Activated CD4-positive, CD25-positive, alpha-beta regulatory T cell treated with anti-CD3 and anti-CD28 coated beads, Interleukin-2, amount 50 U/mL, for 24 hours (primary cell): Measurements from ENCODE around the gene DTNBP1.

Experiments used
- ATAC-seq, 2 donors: fragments of 150-1000 bp; cut with Tn5 transposase; one replicate each; pipeline ENCODE4 v1.10.0; 2021; ENCODE audit warnings: mild to moderate bottlenecking in 1 of 2, moderate library complexity in 1 of 2

The DTNBP1 gene, protein sequence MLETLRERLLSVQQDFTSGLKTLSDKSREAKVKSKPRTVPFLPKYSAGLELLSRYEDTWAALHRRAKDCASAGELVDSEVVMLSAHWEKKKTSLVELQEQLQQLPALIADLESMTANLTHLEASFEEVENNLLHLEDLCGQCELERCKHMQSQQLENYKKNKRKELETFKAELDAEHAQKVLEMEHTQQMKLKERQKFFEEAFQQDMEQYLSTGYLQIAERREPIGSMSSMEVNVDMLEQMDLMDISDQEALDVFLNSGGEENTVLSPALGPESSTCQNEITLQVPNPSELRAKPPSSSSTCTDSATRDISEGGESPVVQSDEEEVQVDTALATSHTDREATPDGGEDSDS

DNA sequence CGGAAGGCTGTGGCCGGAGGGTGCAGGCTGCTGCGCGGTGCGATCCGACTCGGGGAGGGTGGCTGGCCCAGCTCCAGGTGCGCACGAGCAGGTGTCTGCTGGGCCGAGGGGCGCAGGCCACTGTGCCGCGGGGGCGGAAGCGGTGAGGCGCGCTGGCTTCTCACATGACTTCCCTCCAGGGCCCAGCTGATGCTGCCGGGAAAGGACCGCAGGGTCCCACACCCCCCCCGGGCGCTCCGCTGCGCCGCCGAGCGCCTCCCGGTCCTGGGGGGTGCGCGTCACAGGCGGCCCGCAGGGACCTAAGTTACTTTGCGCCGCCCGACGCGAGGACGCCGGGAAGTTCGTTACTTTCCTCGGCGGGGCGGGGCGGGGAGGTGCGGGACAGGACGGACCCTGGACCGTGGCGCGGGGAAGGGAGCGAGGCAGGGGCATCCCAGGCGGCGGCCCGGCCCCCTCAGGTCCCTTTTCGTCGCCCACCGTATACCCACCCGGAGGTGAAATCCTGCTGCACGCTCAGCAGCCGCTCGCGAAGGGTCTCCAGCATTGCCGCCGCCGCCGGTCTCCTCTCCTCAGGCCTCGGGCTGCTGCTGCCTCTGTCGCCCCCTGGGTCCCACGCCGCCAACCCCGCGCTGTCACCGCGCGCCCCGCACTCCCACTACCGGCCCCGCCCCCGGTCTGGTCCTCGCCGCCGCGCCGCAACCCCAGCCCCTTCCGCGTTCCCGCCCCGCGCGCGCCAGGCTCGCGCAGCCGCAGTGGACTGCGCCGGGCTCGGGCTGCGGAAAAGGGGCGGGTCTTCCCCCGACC is at the start of gene DTNBP1:
DTNBP1 (minus strand) TSS at position 703 of the 804 bp plus-strand sequence; CDS start at position 544, 159 bp downstream.
- peak; percentile 80 to 83 for ATAC-seq

DNA sequence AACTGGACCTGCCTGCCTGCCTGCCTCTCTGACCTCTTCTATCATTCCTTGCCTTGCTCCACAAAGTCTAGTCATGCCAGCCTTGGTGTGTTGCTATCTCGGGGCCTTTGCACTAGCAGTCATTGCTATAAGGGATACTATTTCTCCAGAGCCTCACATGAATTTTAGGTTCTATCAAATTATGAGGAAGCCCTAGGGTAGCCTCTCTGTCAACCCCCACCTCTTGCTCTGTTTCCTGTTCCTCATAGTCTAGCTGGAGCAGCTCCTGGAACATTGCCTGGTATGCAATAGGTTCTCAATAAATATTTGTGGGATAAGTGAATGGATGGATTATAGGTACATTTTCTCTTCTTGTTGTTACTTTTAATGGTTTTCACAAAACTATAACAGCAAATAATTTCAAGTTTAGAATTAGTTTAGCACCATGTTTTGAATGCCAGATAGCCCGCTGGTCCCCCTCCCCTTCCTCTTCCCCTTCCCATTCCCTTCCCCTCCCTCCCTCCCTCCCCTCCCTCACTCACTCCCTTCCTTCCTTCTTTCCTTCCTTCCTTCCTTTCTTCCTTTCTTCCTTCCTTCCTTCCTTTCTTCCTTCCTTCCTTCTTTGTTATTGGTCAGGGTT is 46.9 kb upstream of the DTNBP1 start:
- no peak for ATAC-seq

DNA sequence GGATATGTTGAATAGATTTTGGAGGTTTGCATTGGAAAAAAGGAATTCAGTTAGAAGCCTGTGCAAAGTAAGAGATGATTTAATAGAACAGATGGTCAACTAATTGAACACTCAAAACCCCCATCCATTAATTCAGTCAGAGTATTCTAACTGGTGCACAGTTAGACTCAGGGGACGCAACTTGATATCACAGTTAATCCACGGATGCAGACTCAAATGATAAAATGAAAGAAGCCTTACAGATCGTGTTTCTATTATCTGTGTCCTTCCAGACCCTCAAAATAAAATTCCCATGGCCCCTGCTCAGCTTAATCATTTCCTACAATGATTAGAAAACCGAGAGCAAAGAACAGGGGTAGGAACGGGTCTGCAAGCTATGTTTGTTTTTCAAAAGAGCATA is 45.4 kb upstream of the DTNBP1 start:
- no peak for ATAC-seq

DNA sequence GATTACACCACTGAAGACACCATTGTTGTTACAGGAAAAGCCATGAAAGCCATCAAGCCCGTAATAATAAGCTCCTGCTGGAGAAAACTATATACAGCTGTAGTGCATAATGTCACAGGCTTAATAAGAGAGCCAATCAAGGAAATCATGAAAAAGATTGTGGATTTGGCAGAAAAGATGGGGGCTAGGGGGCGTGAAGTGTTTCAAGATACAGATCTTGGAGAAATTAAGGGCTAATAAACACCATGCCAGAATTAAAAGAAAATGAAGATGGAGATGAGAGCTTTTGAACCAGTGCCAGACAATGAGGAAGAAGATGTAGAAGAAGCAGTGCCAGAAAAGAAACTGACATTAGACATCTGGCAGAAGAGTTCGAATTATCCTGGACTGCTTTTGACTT is 43.2 kb upstream of the DTNBP1 start:
- no peak for ATAC-seq

DNA sequence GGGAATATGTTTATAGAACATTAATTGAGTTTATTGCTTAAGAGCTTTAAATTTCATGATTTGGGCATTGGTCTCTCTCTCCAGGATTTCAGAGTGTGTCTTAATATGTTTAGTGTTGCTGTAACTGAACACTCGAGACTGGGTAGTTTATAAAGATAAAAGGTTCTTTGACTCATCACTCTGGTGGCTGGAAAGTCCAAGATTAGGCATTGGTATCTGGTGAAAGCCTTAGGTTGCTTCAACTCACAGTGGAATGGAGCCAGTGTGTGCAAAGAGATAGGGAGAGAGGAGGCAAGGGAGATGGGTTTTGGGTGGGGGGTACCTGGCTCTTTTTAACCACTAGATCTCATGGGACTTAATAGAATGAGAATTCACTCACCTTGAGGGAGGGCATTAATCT is 35.6 kb upstream of the DTNBP1 start:
- ATAC-seq = no peak

DNA sequence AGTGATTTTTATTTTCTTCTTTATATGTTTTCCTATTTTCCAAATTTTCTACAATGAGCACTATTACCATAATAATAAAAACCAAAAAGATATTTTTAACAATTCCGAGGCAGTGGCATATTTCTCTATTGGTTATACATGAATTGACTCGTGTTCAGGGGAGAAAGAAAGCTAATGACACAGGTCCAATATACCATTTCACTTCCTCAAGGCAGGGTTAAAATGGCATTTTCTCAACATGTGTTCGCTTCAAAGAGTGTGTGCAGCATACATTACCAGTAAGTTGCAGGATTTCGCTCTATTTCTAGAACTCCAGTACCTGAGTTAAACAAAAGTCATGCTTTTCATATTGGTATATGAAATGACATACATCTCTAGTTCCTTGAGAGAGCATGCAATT is 35.1 kb upstream of the DTNBP1 start:
- no peak for ATAC-seq

DNA sequence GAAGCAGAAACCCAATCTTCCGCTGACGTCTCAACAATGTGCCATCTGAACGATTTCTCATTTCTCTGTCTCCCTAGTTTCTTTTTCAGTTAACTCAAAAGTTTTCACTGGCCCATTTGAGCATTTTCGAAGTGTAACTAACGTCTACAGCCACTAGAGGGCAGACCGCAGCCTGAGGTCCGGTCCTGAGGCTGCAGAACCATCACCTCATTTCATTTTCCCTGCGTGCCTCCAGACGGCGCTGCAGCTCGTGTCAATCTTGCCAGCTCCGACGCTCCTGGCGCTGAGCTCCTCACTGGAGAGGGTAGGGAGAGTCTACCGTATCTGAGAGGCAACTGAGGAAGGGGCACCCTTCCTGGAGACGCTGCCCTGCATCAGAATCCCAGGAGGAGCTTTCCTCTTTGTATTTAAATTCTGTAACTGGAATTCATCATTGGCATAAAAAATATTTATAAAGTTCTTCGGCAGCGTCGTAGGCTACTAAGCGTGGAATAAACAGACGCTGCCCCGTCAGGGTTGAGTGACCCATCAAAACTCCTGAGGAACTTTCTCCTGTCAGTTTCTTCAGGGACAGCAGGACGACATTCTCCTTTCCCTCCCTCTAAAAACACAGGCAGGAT is 28.5 kb upstream of the DTNBP1 start:
- peak; percentile 80 to 91 for ATAC-seq

DNA sequence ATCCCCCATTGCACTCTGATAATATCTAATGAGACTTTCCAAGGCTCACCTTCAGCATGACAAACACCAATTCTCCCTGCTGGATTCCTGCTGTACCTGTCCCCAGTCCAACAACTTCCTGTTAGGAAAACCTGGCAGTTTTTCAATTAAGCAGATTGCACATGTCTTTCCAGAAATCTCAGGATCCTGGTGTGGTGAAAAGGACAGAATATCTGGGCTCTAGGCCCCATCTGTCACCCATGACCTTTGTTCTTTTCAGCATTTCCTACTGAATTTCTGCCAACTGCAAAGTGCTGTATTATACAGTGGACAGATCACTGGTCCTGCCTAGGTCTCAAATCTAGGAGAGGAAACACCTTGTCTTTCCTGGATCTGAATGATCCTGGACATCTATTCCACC is 27.7 kb upstream of the DTNBP1 start:
- ATAC-seq = no peak

DNA sequence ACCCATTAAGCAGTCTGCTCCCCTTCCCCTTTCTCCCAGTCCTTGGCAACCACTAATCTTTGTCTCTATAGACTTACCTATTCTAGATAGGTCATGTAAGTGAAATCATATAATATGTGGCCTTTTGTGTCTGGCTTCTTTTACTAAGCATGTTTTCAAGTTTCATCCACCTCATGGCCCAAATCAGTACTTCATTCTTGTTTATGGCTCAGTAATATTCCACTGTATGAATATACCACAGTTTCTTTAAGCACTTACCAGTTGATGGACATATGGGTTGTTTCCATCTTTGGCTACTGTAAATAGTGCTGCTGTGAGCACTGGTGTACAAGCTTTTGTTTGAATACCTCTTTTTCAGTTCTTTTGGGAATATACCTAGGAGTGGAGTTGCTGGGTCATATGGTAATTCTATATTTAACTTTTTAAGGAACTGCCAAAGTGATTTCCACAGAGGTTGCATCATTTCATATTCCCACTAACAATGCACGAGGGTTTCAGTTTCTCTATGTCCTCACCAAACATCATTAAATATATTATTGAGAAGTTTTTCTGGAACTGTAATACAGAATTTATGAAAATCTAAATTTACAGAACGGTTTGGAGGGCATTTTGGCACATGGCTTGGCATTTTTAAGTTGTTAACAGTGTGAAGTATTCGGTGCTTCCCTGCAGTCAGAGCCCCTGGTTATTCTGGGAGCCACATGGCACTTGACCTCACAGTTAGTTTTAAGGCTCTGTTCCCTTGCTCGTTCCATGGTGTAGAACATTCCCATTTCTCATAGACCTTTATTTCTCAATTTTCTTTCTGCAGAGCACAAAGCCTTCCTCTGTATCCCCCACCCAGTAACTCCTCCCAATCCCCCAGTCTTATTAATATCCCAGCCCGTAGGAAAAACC is 27.0 kb upstream of the DTNBP1 start:
- no peak for ATAC-seq

DNA sequence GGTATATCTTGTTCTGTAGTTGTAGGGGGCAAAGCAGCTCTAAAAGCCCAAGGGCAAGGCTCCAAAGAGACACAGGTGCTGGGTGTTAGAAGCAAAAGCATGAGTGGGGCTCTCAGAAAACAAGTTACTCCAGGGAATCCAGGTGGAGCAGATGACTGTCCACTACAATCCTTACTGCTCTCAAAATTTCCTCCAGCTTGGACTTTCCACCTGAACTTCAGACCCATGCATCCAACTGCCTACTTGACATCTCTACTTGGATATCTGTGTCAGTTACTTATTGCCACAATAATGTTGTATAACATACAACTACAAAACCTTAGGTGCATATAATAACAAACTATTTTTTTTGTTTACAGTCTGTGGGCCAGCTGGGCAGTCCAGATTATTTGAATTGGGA is 22.8 kb upstream of the DTNBP1 start:
- ATAC-seq = no peak

DNA sequence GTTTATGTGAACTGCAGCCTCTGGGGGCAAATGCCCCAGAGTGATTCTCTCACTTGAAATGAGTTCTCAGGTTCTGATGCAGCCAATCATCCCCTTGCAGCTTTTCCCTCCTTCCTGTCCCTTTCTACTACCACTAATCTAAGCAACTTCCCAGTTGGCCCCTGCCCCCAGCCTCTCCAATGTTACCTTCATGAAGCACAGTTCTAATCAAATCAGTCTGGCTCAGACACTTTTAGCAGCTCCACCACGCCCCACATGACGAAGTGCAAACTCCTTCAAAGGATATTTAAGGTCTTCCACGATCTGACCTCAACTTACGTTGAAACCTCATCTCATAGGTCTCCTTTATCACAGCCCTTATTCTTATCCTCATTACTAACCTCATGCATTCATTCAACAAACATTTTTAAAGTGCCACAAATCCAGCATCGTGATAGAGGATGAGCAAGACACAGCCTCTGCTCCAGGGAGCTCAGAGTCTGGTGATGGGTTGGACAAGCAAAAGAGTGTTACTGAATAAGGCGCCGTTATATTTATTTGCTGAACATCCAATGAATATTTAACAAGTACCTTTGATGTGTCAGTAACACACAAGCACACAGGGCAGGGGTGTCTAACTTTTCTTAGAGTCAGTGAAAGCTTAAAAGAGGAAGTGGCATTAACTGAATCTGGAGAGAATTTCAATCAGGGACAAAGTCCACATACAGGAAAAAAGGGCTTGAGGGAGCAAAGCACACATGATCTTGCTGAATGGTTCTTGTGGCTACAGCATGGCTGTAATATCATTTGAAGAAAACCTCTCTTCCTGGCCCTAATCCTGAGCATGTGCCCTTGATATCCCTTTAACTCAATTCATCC is 20.4 kb upstream of the DTNBP1 start:
- ATAC-seq = no peak

DNA sequence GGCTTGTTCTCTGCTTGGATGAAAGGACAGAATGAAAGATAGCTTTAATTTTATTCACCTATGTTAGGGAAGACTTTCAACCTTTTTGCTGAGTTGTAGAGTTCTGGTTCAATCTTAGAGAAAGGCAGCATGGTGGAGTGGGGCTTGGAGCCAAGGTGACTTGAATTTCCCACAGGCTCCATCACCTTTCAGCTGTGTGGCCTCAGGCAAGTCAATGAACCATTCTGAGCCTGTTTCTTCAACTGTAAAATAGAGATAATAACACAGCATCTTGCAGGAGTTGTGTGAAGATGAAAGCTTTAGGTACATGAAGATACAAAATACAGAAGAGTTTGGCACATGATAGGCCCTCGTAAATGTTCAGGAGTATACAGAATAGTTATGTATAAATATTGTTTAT is 19.1 kb upstream of the DTNBP1 start:
- no peak for ATAC-seq

DNA sequence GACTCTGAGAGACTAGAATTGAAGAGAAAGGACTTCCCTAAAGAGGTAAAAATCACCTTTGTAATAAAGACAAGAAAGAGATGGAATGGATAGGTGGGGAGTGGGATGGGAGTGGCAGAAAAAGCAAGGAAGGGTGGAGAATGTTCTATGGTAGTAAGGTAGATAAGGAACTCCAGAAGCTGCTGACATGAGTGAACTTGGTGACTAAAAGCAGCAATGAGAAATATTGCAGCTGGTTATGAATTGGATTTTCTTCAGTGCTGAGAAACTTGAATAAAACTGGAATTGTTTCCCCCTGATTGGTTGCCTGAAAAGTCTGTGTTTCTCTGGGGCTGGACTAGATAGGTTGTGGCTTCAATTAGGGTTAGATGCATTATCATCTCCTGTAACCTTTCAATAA is 15.7 kb upstream of the DTNBP1 start:
- no peak for ATAC-seq

DNA sequence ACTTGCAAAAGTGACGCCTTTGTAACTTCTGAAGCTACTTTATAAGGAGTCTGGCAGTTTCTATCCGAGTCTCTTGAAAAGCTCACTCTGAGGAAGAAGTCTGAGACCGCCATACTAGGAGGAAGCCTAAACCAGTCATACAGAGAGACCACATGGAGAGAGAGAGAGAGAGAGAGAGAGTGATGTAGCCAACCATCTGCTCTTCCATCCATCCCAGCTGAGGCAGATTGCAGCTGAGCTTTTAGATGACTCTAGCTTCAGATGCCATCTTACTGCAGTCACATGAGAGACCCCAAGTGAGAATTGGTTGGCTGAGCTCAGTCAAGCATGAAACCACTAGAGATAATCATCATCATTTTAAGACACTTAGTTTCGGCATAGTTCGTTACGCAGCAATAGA is 15.0 kb upstream of the DTNBP1 start:
- no peak for ATAC-seq

DNA sequence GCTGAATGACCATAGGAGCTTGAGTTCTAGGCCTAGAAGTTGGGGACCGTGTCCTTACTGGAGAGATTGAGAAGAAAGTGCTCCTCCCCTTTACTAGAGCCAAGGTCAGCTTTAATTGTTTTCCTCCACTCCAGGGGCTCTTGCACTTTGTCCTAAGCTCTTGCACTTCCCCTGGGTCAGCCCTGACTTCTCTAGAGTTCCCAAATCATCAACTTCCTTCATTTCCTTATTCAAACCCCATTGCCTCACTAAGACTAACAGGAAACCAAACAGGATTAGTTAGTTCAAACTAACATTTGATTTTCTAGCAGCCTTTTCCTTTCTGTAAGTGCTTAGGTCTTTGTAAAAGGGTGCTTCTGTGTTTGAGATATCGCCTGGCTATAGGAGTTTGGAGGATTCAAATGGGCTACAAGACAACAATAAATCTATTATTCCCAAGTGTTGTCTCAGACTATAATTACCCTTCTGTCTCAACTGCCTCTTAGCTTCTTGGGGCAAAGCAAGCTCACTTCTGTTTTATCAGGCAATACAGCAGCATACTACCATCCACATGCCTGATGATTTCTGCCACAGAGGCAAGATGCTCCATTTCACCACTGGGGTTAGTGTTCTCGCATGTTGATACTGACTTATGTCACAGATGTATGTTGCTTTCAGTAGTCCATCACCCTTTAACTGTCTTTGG is 12.8 kb upstream of the DTNBP1 start:
- ATAC-seq = no peak

DNA sequence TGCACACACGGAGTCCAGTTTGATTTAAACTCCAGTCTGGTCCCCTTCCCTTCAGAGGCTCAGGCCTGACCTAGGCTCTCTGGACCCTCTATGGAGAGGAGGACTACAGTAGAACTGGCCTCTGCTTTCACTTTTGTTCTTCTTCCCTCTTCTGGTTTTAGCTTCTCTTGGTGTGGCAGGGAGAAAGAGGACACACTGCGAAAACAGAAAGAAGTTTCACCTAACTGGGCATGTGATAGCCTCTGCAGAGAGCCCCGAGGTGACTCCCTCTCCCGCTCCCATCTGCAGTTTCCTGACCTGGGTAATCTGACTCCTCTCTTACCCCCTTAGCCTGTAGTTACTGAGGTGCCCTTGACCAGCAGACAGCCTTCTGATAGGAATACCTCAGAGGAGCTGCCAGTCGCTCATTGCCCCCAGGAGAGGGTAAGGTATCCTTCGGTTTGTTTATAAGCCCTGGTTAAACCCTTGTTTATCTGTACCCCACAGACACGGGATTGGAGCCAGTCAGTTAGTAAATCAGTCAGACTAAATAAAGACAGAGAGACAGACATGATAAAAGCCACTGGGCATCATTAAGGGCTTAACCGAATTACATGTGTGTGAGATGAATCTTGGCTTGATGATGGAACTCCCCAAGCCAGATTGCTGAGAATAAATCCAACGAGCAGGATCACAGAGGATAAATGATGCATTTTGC is 12.0 kb upstream of the DTNBP1 start:
- ATAC-seq = no peak

DNA sequence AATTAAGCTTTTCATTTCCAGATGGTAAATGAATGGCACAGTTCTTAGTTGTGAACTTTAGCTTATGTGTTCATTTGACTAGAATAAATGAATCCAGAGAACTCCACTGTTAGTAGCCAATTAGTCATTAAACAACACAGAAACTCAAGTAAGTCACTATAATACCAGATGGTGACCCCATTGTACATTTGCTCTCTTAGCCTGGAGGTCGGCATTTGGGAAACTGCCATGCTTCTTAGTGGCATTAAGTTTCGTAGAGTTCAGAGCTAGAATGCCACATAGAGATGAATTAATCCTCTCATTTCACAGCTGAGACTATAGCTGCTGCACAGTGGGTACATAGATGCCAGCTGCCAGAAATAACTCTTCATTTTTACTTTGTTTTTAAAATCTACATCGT is 10.8 kb upstream of the DTNBP1 start:
- no peak for ATAC-seq

DNA sequence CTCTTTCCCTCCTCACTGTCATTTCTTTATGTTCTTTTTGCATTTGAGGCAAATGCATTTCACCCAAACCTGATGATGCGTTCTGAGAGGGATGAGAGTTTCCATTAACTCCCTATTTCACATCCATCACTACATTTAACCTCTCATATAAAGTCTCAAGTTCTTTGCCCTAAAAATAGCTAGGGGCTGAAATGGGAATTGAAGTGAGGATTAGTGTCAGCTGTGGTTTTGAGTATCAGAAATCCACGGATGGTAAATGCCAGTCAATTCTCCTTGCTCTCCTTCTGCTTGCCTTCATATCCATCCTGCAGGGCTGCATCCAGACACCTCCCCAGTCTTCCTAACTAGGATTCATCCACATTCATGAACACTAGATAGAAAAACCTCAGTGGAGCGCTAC is 10.0 kb upstream of the DTNBP1 start:
- ATAC-seq = no peak

DNA sequence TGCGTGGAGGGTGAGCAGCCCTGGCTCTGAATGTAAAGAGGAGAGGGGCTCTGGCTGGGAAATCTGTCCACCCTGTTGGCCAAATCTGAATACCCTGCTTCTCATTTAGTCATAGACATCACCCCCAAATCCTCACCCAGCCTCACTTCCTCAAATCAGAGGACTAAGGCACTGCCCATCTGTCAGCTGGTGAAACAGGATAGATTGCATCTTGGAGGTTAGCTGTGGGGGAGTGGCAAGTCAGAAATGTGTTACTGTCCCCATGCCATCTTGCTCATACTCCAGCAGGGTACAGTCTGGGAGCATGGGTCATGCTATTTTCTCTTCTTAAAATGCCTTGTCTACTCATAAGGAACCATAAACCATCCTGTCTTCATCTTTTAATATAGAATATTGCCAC is 9.5 kb upstream of the DTNBP1 start:
- ATAC-seq = no peak

DNA sequence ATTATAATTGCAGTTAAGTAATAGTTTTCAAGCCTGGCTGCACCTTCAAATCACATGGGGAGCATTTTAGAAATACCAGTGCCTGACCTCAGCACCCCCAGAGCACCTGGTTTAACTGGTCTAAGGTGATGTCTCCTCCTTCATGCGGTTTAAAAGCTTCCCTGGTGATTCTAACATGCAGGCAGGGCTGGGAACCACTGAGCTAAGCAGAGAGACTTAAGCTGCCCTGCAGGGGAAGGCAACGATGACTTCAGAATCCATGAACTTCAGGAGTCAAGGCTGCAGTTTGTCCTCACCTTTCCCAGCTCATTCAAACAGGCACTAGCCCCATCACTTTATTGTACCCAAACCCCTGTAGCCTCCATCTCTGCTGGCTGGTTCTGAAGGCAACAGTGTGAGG is 6.1 kb upstream of the DTNBP1 start:
- ATAC-seq = no peak
